SK-N-SH (cell line): ENCODE measurements around the gene NTM. TPM values are rescaled to one million over a fixed set of nuclear protein-coding genes. Genes with fewer than 3 reads are reported as not detected.

Experiments
- CTCF ChIA-PET: fragments of 300-600, 350-600 bp; formaldehyde crosslinking; extraction: SDS; loops from one replicate; lab custom pipeline; 2021; lab: Yijun Ruan, JAX
- POLR2A ChIA-PET: fragments of 350-600 bp; sonication (Branson Sonifier 250); formaldehyde crosslinking; extraction: SDS; loops from one replicate; lab custom pipeline; 2020; ENCODE audit warnings: antibody characterized with exemption, inconsistent platforms; lab: Yijun Ruan, JAX
- DNase-seq: peaks from one replicate; pipeline ENCODE4 v3.0.0; 2012
- H2AFZ ChIP-seq: fragments of 200-600 bp; sonication (generic); 2 replicates; pipeline ENCODE4 v1.8.1; 2016; ENCODE audit warnings: antibody characterized with exemption, mild to moderate bottlenecking, low read depth
- H3F3A ChIP-seq: fragments of 200-600 bp; sonication (generic); replicated peaks from 2 replicates; pipeline ENCODE3; 2016; ENCODE audit warnings: antibody characterized with exemption, mild to moderate bottlenecking; ENCODE audit not compliant: insufficient read depth
- H3K27ac ChIP-seq, 2 experiments: fragments of 200-500 bp in 1 of 2; fragments of 200-600 bp in 1 of 2; sonication (Bioruptor generic) in 1 of 2; sonication (generic), shearing (Covaris generic) in 1 of 2; 2 replicates each; pipeline versions ENCODE4 v1.5.1 to v1.6.1; 2014 to 2016; ENCODE audit warnings: low read depth in 2 of 2, inconsistent platforms in 1 of 2, low read length in 1 of 2, mild to moderate bottlenecking in 1 of 2, mixed read lengths in 1 of 2
- H3K27me3 ChIP-seq: fragments of 200-600 bp; sonication (generic), shearing (Covaris generic); 2 replicates; pipeline ENCODE4 v1.6.1; 2016; ENCODE audit warnings: mixed run types; ENCODE audit not compliant: insufficient read depth
- H3K36me3 ChIP-seq, 2 experiments: fragments of 200-500 bp in 1 of 2; fragments of 200-600 bp in 1 of 2; sonication (Bioruptor generic) in 1 of 2; sonication (generic) in 1 of 2; replicated peaks in 1 of 2; 2 replicates each; pipeline versions ENCODE3 to v1.5.1; 2014 to 2016; ENCODE audit warnings: low read length in 1 of 2, mild to moderate bottlenecking in 1 of 2; ENCODE audit not compliant: insufficient read depth in 2 of 2, control insufficient read depth in 1 of 2
- H3K4me1 ChIP-seq, 2 experiments: fragments of 200-500 bp in 1 of 2; fragments of 200-600 bp in 1 of 2; sonication (Bioruptor generic) in 1 of 2; sonication (generic), shearing (Covaris generic) in 1 of 2; 2 replicates each; pipeline versions ENCODE4 v1.5.1 to v1.6.1; 2014 to 2016; ENCODE audit warnings: low read depth in 1 of 2, low read length in 1 of 2, mixed run types in 1 of 2; ENCODE audit not compliant: insufficient read depth in 2 of 2, control insufficient read depth in 1 of 2
- H3K4me2 ChIP-seq: fragments of 200-600 bp; sonication (generic), shearing (Covaris generic); 2 replicates; pipeline ENCODE4 v1.6.1; 2017; ENCODE audit warnings: mixed run types
- H3K4me3 ChIP-seq, 2 experiments: fragments of 200-500 bp in 1 of 2; fragments of 200-600 bp in 1 of 2; sonication (Bioruptor generic) in 1 of 2; sonication (generic), shearing (Covaris generic) in 1 of 2; 2 replicates each; pipeline versions ENCODE4 v1.5.1 to v1.8.1; 2014 to 2016; ENCODE audit warnings: low read depth in 2 of 2, inconsistent platforms in 1 of 2, low read length in 1 of 2, mild to moderate bottlenecking in 1 of 2, mixed read lengths in 1 of 2, moderate library complexity in 1 of 2
- H3K79me2 ChIP-seq: fragments of 200-600 bp; sonication (generic); 2 replicates; pipeline ENCODE4 v1.8.1; 2017; ENCODE audit warnings: mild to moderate bottlenecking; ENCODE audit not compliant: insufficient read depth
- H3K9ac ChIP-seq: fragments of 200-600 bp; sonication (generic); 2 replicates; pipeline ENCODE4 v1.6.1; 2017; ENCODE audit warnings: mixed run types
- H3K9me2 ChIP-seq: fragments of 200-600 bp; sonication (generic); 2 replicates; pipeline ENCODE4 v1.6.1; 2017; ENCODE audit warnings: mixed run types
- H3K9me3 ChIP-seq: fragments of 200-600 bp; sonication (generic); 2 replicates; pipeline ENCODE4 v1.6.1; 2017; ENCODE audit warnings: mixed run types, mild to moderate bottlenecking, moderate library complexity
- H4K20me1 ChIP-seq: fragments of 200-600 bp; sonication (generic); 2 replicates; pipeline ENCODE4 v1.6.1; 2017; ENCODE audit warnings: mild to moderate bottlenecking, mixed run types; ENCODE audit not compliant: insufficient read depth
- CHD2 ChIP-seq: fragments of 150-350 bp; IDR thresholded peaks from 2 replicates; pipeline ENCODE4 v1.6.1; 2018; ENCODE audit warnings: low read length; ENCODE audit not compliant: partially characterized antibody
- EP300 ChIP-seq, 2 experiments: IDR thresholded peaks; 2 replicates each; pipeline versions ENCODE4 v1.4.0 to v1.6.1; 2012; ENCODE audit warnings: borderline replicate concordance in 1 of 2, low read depth in 1 of 2, low read length in 1 of 2
- EZH2phosphoT487 ChIP-seq: fragments of 200-600 bp; sonication (generic); IDR thresholded peaks from 2 replicates; pipeline ENCODE4 v1.6.1; 2017; ENCODE audit warnings: low read depth, mixed run types, mild to moderate bottlenecking, antibody characterized with exemption, moderate library complexity, borderline replicate concordance
- FOSL2 ChIP-seq: IDR thresholded peaks from 2 replicates; pipeline ENCODE4 v1.4.0; 2012; ENCODE audit warnings: low read depth, mild to moderate bottlenecking, moderate library complexity, borderline replicate concordance
- FOXJ3 ChIP-seq: sonication (generic); formaldehyde crosslinking; IDR thresholded peaks from 2 replicates; pipeline ENCODE4 v1.5.1; 2020; ENCODE audit warnings: mild to moderate bottlenecking, missing genetic modification reagents
- GABPA ChIP-seq: IDR thresholded peaks from 2 replicates; pipeline ENCODE4 v1.4.0; 2012; ENCODE audit warnings: low read depth, mild to moderate bottlenecking
- MXI1 ChIP-seq: IDR thresholded peaks from 2 replicates; pipeline ENCODE4 v1.6.1; 2012; ENCODE audit warnings: mild to moderate bottlenecking, low read depth, low read length, improper control_type of control experiment
- NRF1 ChIP-seq: IDR thresholded peaks from 2 replicates; pipeline ENCODE4 v1.6.1; 2012; ENCODE audit warnings: low read depth, mild to moderate bottlenecking, low read length
- RAD21 ChIP-seq: IDR thresholded peaks from 2 replicates; pipeline ENCODE4 v1.6.1; 2012; ENCODE audit warnings: mild to moderate bottlenecking, low read length
- RFX5 ChIP-seq: IDR thresholded peaks from 2 replicates; pipeline ENCODE4 v1.6.1; 2012; ENCODE audit warnings: mild to moderate bottlenecking, improper control_type of control experiment, low read length
- RXRA ChIP-seq: IDR thresholded peaks from 2 replicates; pipeline ENCODE4 v1.4.0; 2012; ENCODE audit warnings: low read depth, mild to moderate bottlenecking, borderline replicate concordance
- SIN3A ChIP-seq: IDR thresholded peaks from 2 replicates; pipeline ENCODE4 v1.6.1; 2012; ENCODE audit warnings: low read depth, mild to moderate bottlenecking, low read length, moderate library complexity, borderline replicate concordance
- TAF1 ChIP-seq: IDR thresholded peaks from 2 replicates; pipeline ENCODE4 v1.6.1; 2012; ENCODE audit warnings: low read depth, mild to moderate bottlenecking, low read length, moderate library complexity, borderline replicate concordance
- TCF12 ChIP-seq: IDR thresholded peaks from 2 replicates; pipeline ENCODE4 v1.4.0; 2012
- YY1 ChIP-seq: IDR thresholded peaks from 2 replicates; pipeline ENCODE4 v1.4.0; 2012; ENCODE audit warnings: low read depth, mild to moderate bottlenecking
- WGBS: methylation state at CpG from one replicate; pipeline ENCODE4 v1.1.6; 2017; ENCODE audit warnings: low lambda C conversion rate; 5-methylcytosine and 5-hydroxymethylcytosine counted together
- polyA plus RNA-seq, 3 experiments: library from polyadenylated mRNA; depleted of rRNA; stranded (reverse); fragments of >200 nt; gene quantifications; 2 replicates each; pipeline ENCODE4 v1.2.3, GENCODE V29; 2012
- TF ChIP-seq, protein P1 (sequence below): IDR thresholded peaks from 2 replicates; pipeline ENCODE4 v1.4.0; 2012; ENCODE audit warnings: low read depth, borderline replicate concordance
- TF ChIP-seq, protein P2 (sequence below): IDR thresholded peaks from 2 replicates; pipeline ENCODE4 v1.4.0; 2012; ENCODE audit warnings: low read depth
- TF ChIP-seq, protein P3 (sequence below): fragments of 150-350 bp; IDR thresholded peaks from 2 replicates; pipeline ENCODE4 v1.6.1; 2016; ENCODE audit warnings: mild to moderate bottlenecking, low read depth, low read length
- TF ChIP-seq, protein P4 (sequence below): IDR thresholded peaks from 2 replicates; pipeline ENCODE4; 2012

NTM gene
- polyA plus RNA-seq, 1 of the 3 experiments (the other 2 are of a cell fraction) = 20.0 TPM

DNA sequence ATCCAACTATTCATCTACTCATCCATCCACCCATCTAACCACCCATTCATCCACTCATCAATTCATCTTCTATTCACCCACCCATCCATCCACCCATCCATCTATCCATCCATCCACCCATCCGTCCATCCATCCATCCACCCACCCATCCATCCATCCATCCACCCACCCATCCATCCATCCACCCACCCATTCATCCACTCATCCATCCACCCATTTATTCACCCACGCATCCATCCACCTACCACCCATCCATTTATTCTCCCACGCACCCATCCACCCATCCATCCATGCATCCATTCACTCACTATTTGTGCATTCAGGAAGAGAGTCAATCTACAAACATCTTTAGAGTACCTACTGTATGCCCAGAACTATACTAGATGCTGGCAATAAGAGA is 482.3 kb downstream of the NTM start:
- no peaks in the 10 kb centered on the region for H3K9me3 ChIP-seq
- no peaks in the 10 kb centered on the region for H3K9me2 ChIP-seq
- H3K36me3 ChIP-seq = no peaks in the 10 kb centered on the region
- no peak for DNase-seq
- no peaks in the 10 kb centered on the region for H4K20me1 ChIP-seq
- TF ChIP-seq, protein P1, sequence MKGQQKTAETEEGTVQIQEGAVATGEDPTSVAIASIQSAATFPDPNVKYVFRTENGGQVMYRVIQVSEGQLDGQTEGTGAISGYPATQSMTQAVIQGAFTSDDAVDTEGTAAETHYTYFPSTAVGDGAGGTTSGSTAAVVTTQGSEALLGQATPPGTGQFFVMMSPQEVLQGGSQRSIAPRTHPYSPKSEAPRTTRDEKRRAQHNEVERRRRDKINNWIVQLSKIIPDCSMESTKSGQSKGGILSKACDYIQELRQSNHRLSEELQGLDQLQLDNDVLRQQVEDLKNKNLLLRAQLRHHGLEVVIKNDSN = no peak
- TF ChIP-seq RAD21 = no peak
- TF ChIP-seq CHD2 = no peak
- no peak for TF ChIP-seq TAF1
- TF ChIP-seq EP300 (IDR thresholded peaks at IDR 0.05; ENCODE audit: borderline replicate concordance in 1 of 2, low read depth in 1 of 2, low read length in 1 of 2) = no peak
- TF ChIP-seq EZH2phosphoT487 = no peak
- no peak for TF ChIP-seq MXI1
- TF ChIP-seq FOSL2 = no peak
- no peak for TF ChIP-seq RFX5
- TF ChIP-seq, protein P2, sequence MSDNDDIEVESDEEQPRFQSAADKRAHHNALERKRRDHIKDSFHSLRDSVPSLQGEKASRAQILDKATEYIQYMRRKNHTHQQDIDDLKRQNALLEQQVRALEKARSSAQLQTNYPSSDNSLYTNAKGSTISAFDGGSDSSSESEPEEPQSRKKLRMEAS = no peak
- no peak for TF ChIP-seq SIN3A
- no peak for TF ChIP-seq RXRA
- TF ChIP-seq, protein P3, sequence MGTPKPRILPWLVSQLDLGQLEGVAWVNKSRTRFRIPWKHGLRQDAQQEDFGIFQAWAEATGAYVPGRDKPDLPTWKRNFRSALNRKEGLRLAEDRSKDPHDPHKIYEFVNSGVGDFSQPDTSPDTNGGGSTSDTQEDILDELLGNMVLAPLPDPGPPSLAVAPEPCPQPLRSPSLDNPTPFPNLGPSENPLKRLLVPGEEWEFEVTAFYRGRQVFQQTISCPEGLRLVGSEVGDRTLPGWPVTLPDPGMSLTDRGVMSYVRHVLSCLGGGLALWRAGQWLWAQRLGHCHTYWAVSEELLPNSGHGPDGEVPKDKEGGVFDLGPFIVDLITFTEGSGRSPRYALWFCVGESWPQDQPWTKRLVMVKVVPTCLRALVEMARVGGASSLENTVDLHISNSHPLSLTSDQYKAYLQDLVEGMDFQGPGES = no peak
- TF ChIP-seq FOXJ3 (CRISPR knock-in tag) = no peak
- TF ChIP-seq, all 33 proteins: peak for 0
- H2AFZ ChIP-seq = no peak overlapping the region
- no peak overlapping the region for H3K27ac ChIP-seq
- ChIA-PET POLR2A (no interaction called here), CTCF (interaction anchor here (1.0 to 1.1 kb wide), 2 partner anchors 11 to 161 kb away, joined by 3 read pairs; no protein-coding TSS in a partner anchor)
- no peaks in the 10 kb centered on the region for H3K4me1 ChIP-seq
- H3F3A ChIP-seq = no peaks in the 10 kb centered on the region
- H3K27me3 ChIP-seq = no peaks in the 10 kb centered on the region; the same call in 1 of the 2 replicates
- WGBS = 59% methylated on average over 3 of the region's 3 CpGs
- H3K4me2 ChIP-seq = no peak overlapping the region
- no peaks in the 10 kb centered on the region for H3K79me2 ChIP-seq
- no peak overlapping the region for H3K9ac ChIP-seq
- H3K4me3 ChIP-seq = no peak overlapping the region

DNA sequence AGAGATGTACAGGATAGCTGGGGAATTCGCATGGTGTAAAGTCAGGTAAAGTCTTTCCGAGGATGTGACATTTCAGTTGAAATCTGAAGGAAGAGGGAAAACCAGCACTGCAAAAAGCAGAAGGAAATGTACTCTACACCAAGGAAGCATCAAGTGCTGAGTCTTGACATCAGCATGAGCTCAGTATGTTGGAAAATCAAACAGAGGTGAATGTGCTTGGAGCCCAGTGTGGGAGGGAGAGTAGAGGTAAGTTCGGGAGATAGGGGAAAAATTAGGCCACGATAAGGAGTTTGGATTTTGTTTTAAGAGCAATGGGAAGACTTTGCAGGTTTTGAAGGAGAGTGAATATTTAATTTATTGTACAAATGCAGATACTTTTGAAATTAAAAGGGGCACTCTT is 484.0 kb downstream of the NTM start:
- WGBS = 86% methylated on average over 4 of the region's 4 CpGs

More for the DNA sequence above, 484.0 kb downstream of the NTM start:
- TF ChIP-seq, protein P4, sequence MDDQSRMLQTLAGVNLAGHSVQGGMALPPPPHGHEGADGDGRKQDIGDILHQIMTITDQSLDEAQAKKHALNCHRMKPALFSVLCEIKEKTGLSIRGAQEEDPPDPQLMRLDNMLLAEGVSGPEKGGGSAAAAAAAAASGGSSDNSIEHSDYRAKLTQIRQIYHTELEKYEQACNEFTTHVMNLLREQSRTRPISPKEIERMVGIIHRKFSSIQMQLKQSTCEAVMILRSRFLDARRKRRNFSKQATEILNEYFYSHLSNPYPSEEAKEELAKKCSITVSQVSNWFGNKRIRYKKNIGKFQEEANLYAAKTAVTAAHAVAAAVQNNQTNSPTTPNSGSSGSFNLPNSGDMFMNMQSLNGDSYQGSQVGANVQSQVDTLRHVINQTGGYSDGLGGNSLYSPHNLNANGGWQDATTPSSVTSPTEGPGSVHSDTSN = no peak
- no peak for TF ChIP-seq TAF1
- no peak for TF ChIP-seq GABPA
- no peak for TF ChIP-seq CHD2
- no peak for TF ChIP-seq NRF1
- no peak for TF ChIP-seq YY1
- TF ChIP-seq, protein P3 = no peak
- TF ChIP-seq, protein P1 = no peak
- no peak for TF ChIP-seq RAD21
- no peak for TF ChIP-seq TCF12
- peaks cover 3% of the 10 kb centered on the region for H3F3A ChIP-seq
- H3K4me2 ChIP-seq = no peak overlapping the region
- no peaks in the 10 kb centered on the region for H3K9me3 ChIP-seq
- H2AFZ ChIP-seq = no peak overlapping the region
- no peaks in the 10 kb centered on the region for H3K79me2 ChIP-seq
- H3K36me3 ChIP-seq = no peaks in the 10 kb centered on the region
- no peak for DNase-seq
- no peaks in the 10 kb centered on the region for H3K27me3 ChIP-seq
- no peak overlapping the region for H3K4me3 ChIP-seq
- ChIA-PET CTCF (interaction anchor here (1.3 to 2.3 kb wide), 2 partner anchors 14 to 174 kb away, joined by 3 to 8 read pairs; no protein-coding TSS in a partner anchor), POLR2A (no interaction called here)
- no peak overlapping the region for H3K9ac ChIP-seq
- no peaks in the 10 kb centered on the region for H3K4me1 ChIP-seq
- H3K9me2 ChIP-seq = no peaks in the 10 kb centered on the region
- H4K20me1 ChIP-seq = no peaks in the 10 kb centered on the region
- H3K27ac ChIP-seq = no peak overlapping the region
